IPS DF 6.9 (cell line): Measurements from ENCODE around the gene PITX3.
"Not testable (repeated sequence)": the region's sequence is repeated elsewhere in the genome, so short reads cannot be mapped to it uniquely, and the experiment has no call there.

Experiments
- DNase-seq: peaks from one replicate; pipeline ENCODE4 v3.0.0-alpha.2; 2013; ENCODE audit warnings: low read depth, low spot score
- H3K27ac ChIP-seq: one replicate; pipeline ENCODE4 v1.5.1; 2013; ENCODE audit warnings: low read length, control low read depth
- H3K27me3 ChIP-seq: 2 replicates; pipeline ENCODE4 v1.6.1; 2013; ENCODE audit warnings: mild to moderate bottlenecking, low read length; ENCODE audit not compliant: control insufficient read depth, insufficient read depth
- H3K36me3 ChIP-seq: 2 replicates; pipeline ENCODE4 v1.6.1; 2013; ENCODE audit warnings: low read length; ENCODE audit not compliant: control insufficient read depth, insufficient read depth
- H3K4me1 ChIP-seq: 2 replicates; pipeline ENCODE4 v1.6.1; 2013; ENCODE audit warnings: low read length; ENCODE audit not compliant: control insufficient read depth, insufficient read depth
- H3K4me3 ChIP-seq: 2 replicates; pipeline ENCODE4 v1.5.1; 2013; ENCODE audit warnings: mild to moderate bottlenecking, low read length
- H3K9me3 ChIP-seq: 2 replicates; pipeline ENCODE4 v1.6.1; 2013; ENCODE audit warnings: low read length, inconsistent platforms; ENCODE audit not compliant: control insufficient read depth, insufficient read depth
- WGBS: extraction: QIAGEN DNeasy Blood & Tissue Kit; methylation state at CpG from one replicate; pipeline ENCODE4 v1.1.7; 2013; ENCODE audit warnings: mixed read lengths, missing lambda C conversion rate; ENCODE audit not compliant: insufficient read length, insufficient coverage; 5-methylcytosine and 5-hydroxymethylcytosine counted together

Gene PITX3

GRCh38 chr10:102261196-102261595 is 19.9 kb upstream of the PITX3 start:
- Histone ChIP-seq H3K4me1 (no peaks in the 10 kb centered on the region), H3K36me3 (no peaks in the 10 kb centered on the region), H3K27me3 (no peaks in the 10 kb centered on the region), H3K9me3 (no peaks in the 10 kb centered on the region), H3K4me3 (no peak overlapping the region), H3K27ac (no peak overlapping the region)
- no peak for DNase-seq

- DNase-seq: no peak
- no peak overlapping the region for H3K27ac ChIP-seq
- no peaks in the 10 kb centered on the region for H3K9me3 ChIP-seq
- no peak overlapping the region for H3K4me3 ChIP-seq
- no peaks in the 10 kb centered on the region for H3K27me3 ChIP-seq
- H3K36me3 ChIP-seq: no peaks in the 10 kb centered on the region
- no peaks in the 10 kb centered on the region for H3K4me1 ChIP-seq
- no CpG with 5 or more reads among the region's 2 CpGs for WGBS
Measured at GRCh38 chr10:102255404-102255803, 14.1 kb upstream of the PITX3 start.

GRCh38 chr10:102254426-102254825 is 13.1 kb upstream of the PITX3 start:
- H3K27me3 ChIP-seq: no peaks in the 10 kb centered on the region
- no CpG with 5 or more reads among the region's 1 CpG for WGBS
- H3K27ac ChIP-seq: no peak overlapping the region
- H3K36me3 ChIP-seq: no peaks in the 10 kb centered on the region
- no peak for DNase-seq
- no peak overlapping the region for H3K4me3 ChIP-seq
- no peaks in the 10 kb centered on the region for H3K4me1 ChIP-seq
- no peaks in the 10 kb centered on the region for H3K9me3 ChIP-seq

GRCh38 chr10:102252508-102252907 is 11.2 kb upstream of the PITX3 start:
- not testable (repeated sequence) for H3K27ac ChIP-seq, H3K27me3 ChIP-seq, H3K9me3 ChIP-seq, H3K36me3 ChIP-seq, H3K4me3 ChIP-seq, DNase-seq, H3K4me1 ChIP-seq
- no CpG with 5 or more reads among the region's 3 CpGs for WGBS

- Histone ChIP-seq H3K9me3 (no peaks in the 10 kb centered on the region), H3K27ac (no peak overlapping the region), H3K4me3 (no peak overlapping the region), H3K36me3 (no peaks in the 10 kb centered on the region), H3K4me1 (no peaks in the 10 kb centered on the region; the same call in 1 of the 2 replicates), H3K27me3 (no peaks in the 10 kb centered on the region)
- DNase-seq: no peak
Measured at GRCh38 chr10:102247734-102248133, 6.4 kb upstream of the PITX3 start.

- Histone ChIP-seq H3K4me1 (no peaks in the 10 kb centered on the region; the same call in 1 of the 2 replicates), H3K36me3 (no peaks in the 10 kb centered on the region), H3K9me3 (no peaks in the 10 kb centered on the region), H3K27me3 (peaks cover 7% of the 10 kb centered on the region; the same call in 1 of the 2 replicates), H3K4me3 (peak overlapping the region; percentile 85; the same call in 1 of the 2 replicates), H3K27ac (no peak overlapping the region)
- no peak for DNase-seq
- WGBS: no CpG with 5 or more reads among the region's 3 CpGs
Measured at GRCh38 chr10:102246261-102246660, 4.9 kb upstream of the PITX3 start.

GRCh38 chr10:102245932-102246251 is 4.6 kb upstream of the PITX3 start:
- Histone ChIP-seq H3K36me3 (no peaks in the 10 kb centered on the region), H3K27me3 (peaks cover 9% of the 10 kb centered on the region; the same call in 1 of the 2 replicates), H3K9me3 (no peaks in the 10 kb centered on the region), H3K4me3 (peak overlapping the region; percentile 85), H3K4me1 (no peaks in the 10 kb centered on the region; the same call in 1 of the 2 replicates), H3K27ac (no peak overlapping the region)
- no CpG with 5 or more reads among the region's 4 CpGs for WGBS
- no peak for DNase-seq

- DNase-seq: peak; percentile 98
- Histone ChIP-seq H3K27me3 (peaks cover 15% of the 10 kb centered on the region), H3K4me1 (no peaks in the 10 kb centered on the region; the same call in 1 of the 2 replicates), H3K9me3 (no peaks in the 10 kb centered on the region), H3K4me3 (peak within 1 kb of the TSS; percentile 85), H3K36me3 (no peaks in the 10 kb centered on the region), H3K27ac (no peak within 1 kb of the TSS)
- WGBS: no CpG with 5 or more reads among the region's 47 CpGs
Measured at GRCh38 chr10:102245082-102245931, 4.0 kb upstream of the PITX3 start, which contains the start of gene GBF1. GBF1 (plus strand) TSS chr10:102245532; CDS start chr10:102258939, 13,407 bp downstream.

GRCh38 chr10:102243309-102243708 is 2.0 kb upstream of the PITX3 start:
- no peak for DNase-seq
- H3K4me3 ChIP-seq: no peak overlapping the region
- H3K36me3 ChIP-seq: no peaks in the 10 kb centered on the region
- H3K27me3 ChIP-seq: peaks cover 35% of the 10 kb centered on the region
- no peak overlapping the region for H3K27ac ChIP-seq
- H3K9me3 ChIP-seq: no peaks in the 10 kb centered on the region
- no CpG with 5 or more reads among the region's 2 CpGs for WGBS
- H3K4me1 ChIP-seq: no peaks in the 10 kb centered on the region; the same call in 1 of the 2 replicates

GRCh38 chr10:102242118-102242485 is 790 bp upstream of the PITX3 start:
- DNase-seq: no peak
- WGBS: no CpG with 5 or more reads among the region's 7 CpGs
- Histone ChIP-seq H3K27ac (no peak overlapping the region), H3K4me1 (no peaks in the 10 kb centered on the region; the same call in 1 of the 2 replicates), H3K9me3 (no peaks in the 10 kb centered on the region), H3K36me3 (no peaks in the 10 kb centered on the region), H3K4me3 (no peak overlapping the region; the same call in 1 of the 2 replicates), H3K27me3 (peaks cover 40% of the 10 kb centered on the region)

- no peaks in the 10 kb centered on the region for H3K36me3 ChIP-seq
- no peak for DNase-seq
- H3K4me1 ChIP-seq: no peaks in the 10 kb centered on the region; the same call in 1 of the 2 replicates
- H3K27ac ChIP-seq: no peak overlapping the region
- H3K4me3 ChIP-seq: peak overlapping the region; percentile 43; the same call in 1 of the 2 replicates
- WGBS: no CpG with 5 or more reads among the region's 20 CpGs
- no peaks in the 10 kb centered on the region for H3K9me3 ChIP-seq
- peaks cover 47% of the 10 kb centered on the region for H3K27me3 ChIP-seq
Measured at GRCh38 chr10:102241032-102241443, 274 bp downstream of the PITX3 start.
